DMS153 treated with DMSO at 0.1 percent for 48 hours (cell line): ENCODE measurements around the gene PPCDC.
"Not testable (repeated sequence)": the region's sequence is repeated elsewhere in the genome, so short reads cannot be mapped to it uniquely, and the experiment has no call there.

Experiments
- DNase-seq: peaks from one replicate; lab custom pipeline; 2025; ENCODE audit not compliant: unreplicated experiment; lab: John Stamatoyannopoulos, UW

The PPCDC gene

DNA sequence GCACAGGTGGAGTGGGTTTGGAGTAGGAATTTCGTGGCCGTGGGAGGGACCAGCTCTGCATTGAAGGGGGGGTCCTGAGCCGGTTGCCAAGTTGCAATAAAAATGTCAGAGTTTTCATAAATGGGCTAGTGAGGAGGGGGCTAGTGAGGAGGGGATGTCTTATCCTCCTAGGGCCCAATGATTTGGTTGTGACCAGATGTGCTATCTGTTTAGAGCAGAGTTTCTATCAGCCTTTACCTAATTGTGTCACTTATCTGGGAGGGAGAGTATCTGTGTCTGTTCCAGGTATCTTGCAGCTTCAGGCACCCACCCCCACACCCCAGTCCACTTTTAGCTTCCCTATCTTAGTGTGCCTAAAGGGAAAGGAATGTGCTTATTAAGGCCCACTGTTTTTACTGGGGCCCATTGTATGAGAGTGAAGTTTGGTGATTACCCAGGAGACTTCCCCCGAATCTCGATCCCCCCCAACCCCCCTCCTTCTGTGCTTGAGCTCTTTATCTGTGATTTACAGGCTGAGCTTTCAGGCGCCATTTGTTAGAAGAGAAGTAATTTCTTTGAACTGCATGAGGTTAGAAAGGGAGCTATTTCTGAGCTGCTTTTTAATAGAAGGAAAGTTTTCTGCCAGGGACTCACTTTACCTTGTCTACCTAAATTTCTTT, 42.6 kb downstream of the PPCDC start:
- DNase-seq = no peak

DNA sequence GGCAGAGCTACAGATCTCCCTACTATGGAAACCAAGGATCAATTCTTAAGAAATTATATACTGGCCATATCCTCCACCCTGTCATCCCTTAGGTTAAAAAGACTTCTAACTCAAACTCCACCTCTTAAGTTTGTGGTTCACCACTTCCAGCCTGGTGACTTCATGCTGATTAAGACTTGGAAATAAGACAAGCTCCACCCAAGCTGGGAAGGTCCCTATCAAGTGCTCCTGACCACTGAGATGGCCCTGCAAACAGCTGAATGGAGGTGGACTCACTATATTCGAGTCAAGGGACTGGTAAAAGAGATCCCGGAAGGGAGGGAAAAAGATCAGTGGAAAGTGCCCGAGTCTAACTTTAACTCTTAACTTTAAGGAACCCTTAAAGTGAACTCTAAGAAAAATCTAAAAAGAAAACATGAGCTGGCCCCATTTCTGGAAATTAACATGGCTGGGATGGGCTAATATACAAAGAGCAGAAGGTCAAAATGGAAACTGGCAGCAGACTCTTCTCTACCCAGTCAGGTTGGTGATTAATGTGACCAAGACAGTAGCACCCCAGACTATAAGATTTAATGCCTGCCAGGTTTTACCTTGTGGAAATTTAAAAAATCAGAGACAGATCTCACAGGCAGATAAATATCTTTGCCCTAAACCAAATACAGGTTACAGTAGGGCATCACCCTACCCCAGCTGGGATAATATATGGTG, 43.9 kb downstream of the PPCDC start:
- DNase-seq = no peak

DNA sequence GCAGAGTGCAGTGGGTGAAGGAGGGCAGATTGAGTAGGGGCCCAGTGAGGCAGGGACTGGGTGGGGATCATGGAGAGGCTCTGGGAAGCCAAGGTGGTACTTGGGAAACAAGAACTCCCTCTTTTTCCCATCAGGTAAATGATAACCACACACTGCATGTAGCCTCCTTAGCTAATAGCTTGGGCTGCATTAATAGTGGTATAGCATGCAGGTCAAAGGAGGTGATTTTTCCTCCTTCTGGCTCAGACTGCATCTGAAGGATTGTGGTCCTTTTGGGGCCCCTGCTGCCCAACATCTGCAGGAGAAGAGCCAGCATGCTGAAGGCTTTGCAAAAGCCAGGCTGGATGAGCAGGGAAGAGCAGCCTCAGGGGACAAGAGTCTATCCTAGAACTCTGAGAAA, 45.4 kb downstream of the PPCDC start:
- no peak for DNase-seq

DNA sequence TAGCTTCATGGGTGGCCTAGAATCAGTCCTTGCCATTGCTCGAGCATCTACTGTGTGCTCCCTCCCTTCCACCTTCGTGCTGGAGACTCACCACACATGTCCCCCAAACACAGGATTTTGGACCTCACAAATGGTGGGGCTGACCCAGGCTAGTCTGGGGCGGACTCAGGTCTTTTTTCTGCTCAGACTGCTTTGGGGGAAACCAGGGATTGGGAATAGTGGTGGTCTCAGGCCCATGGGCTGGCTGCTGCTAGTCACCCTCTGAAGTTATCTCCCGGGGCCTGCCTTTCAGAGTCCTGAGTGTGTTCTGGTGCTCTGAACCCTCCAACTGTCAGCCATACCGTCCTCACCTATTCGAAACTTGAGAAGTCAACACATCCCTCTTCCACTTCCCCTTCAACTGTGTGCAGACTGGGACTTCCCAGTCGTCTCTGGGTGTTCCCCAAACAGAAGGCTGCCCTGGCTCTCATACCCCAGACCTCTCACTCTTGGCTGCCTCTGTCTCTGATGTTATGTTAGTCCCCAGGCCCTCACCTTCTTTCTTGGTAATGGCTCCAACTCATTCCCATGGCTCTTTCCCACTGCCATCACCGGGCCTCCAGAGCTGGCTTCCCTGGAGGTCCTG, 46.0 kb downstream of the PPCDC start:
- no peak for DNase-seq

DNA sequence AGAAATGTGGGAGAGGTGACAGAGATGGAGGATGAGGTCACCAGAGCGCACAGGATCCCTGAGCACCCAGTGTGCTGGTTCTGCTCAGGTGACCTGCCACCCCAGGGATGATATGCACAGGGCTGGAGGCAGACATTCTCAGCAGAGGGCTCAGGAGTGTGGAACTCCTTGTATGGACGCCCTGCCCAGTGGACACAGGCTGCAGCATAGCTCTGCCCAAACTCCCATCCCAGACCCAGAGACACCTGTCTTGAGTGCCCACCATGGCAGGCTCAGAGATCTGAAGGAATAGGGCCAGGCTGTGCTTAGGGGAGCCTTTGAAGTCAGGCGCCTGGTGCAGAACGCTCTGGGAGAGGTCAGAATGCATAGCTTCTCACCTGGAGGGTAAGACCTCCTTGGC, 47.3 kb downstream of the PPCDC start:
- DNase-seq = no peak

DNA sequence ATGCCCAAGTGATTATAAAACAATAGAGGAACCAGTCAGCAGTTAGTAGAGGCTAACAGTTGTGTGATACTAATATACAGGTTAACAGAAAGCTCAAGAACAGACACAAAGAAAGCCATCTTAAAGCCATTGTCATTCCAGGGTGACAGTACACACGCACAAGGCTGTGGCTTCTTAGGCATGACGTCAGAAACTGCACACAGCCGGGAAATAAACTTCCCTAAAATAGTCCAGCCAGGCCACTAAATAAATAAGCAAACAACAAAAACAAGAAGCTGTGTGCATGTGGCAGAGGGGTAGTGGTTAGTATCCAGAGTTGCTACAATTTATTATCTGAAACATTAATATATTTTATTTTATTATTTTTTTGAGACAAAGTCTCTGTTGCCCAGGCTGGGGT, 49.8 kb downstream of the PPCDC start:
- no peak for DNase-seq

DNA sequence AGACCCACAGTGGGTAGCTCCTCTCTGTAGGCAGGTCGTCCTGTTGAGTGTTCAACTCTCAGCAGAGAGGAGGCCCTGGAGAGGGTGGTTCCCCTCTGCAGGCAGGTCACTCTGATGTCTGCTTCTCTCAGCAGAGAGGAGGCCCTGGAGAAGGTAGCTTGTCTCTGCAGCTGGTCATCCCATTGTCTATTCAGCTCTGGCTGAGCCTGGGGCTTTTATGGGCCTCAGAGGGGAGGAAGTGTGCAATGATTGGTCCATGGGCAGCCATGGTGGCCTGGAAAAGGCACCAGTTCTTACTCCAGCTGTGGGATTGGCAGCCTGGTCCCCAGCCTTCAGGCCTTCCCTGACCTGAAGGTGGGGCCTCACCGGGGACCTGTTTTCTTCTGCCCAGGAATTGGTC, 52.9 kb downstream of the PPCDC start:
- DNase-seq = no peak

DNA sequence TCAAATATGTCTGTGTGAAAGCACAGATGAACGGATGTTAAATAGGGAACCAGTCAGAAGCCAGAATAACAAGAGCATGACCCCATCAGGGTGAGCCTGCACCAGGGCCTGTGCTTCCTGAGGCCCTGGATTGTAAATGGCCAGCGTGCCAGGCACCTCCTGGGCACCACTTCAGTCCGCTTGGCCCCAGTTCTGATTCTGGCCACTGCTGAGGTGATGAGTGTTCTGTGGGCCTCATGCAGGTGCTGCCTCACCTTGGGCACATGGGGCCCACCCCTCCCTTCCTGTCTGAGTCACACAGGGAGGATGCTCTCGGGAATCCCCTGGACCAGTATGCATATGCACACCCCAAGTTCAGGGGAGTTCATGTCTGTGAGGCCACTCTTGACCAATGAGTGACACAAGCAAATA, 54.2 kb downstream of the PPCDC start:
- not testable (repeated sequence) for DNase-seq

DNA sequence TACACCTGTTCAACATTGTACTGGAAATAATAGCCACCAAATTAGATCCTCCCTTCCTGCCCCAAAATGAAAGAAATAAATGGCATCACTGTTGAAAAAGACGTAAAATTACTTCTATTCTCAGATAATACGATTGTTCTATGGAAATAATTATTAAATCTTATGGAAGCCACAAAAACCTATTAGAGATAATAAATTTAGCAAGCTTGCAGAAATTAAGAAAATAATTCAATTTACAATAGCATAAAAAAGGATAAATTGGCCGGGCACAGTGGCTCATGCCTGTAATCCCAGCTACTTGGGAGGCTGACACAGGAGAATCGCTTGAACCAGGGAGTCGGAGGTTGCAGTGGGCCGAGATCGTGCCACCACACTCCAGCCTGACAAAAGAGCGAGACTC, 57.8 kb downstream of the PPCDC start:
- no peak for DNase-seq

DNA sequence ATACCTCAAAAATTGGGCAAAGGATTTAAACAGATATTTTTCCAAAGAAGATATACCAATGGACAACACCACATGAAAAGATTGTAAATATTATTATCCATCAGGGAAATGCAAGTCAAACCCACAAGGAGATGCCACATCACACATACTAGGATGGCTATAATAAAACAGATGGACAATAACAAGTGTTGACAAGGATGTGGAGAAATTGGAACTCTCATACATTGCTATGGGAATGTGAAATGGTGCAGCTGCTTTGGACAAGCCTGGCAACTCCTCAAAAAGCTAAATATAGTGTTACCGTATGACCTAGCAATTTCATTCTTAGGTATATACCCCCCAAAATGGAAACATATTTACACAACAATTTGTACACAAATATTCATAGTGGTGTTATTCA, 59.3 kb downstream of the PPCDC start:
- DNase-seq = no peak

DNA sequence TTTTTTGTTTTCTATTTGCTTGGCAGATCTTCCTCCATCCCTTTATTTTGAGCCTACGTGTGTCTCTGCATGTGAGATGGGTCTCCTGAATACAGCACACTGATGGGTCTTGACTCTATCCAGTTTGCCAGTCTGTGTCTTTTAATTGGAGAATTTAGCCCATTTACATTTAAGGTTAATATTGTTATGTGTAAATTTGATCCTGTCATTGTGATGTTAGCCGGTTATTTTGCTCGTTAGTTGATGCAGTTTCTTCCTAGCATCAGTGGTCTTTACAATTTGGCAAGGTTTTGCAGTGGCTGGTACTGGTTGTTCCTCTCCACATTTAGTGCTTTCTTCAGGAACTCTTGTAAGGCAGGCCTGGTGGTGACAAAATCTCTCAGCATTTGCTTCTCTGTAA, 62.3 kb downstream of the PPCDC start:
- DNase-seq = not testable (repeated sequence)

DNA sequence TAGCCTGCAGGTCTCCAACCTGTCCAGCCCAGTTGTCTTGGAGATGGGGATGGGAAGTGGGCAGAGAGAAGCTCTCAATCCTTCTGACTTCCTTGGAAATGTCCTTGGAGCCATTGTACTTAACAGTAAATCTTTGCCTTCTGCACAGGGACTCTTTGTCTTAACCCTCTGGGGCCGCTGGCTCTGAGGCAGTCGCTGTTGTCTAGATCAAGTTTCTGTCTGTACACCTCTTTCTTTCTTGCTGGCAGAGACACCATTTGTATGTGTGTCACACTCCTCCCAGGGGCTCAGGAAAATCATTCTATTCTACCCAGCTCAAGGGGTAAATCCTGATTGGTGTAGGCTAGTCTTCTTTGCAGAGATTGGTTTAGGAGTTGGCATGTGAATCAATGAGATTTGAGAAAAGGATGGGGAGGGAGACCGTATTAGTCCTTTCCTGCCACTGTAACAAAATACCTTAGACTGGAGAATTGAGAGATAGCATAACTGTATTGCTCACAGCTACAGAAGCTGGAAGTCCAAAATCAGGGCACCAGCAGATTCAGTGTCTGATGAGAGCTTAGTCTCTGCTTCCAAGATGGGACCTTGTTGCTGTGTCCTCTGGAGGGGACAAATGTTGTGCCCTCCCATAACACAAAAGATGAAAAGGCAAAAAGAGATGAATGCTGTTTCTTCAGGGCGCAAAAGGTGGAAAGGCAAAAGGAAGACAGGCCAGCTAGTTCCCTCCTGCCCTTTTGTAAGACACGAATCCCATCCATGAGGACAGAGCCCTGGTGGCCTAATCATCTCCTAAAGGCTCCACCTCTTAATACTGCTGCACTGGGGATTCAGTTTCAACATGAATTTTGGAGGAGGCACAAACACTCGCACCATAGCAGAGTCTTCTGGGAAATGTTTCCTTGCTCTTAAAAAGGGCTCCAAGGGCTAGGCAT, 66.3 kb downstream of the PPCDC start:
- no peak for DNase-seq

DNA sequence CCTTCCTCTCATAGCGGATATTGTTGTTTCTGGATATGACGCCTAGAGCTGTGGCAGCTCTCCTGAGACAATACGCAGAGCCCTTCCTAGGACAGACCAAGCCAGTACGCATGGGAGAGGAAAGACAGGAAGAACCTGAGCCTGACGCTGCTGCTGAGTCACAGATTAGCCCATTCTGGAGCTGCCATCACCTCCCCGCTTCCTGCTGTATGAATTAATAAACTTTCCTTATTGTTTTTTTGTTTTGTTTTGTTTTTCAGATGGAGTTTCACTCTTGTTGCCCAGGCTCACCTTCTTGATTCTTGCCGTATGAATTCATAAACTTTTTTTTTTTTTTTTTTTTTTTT, 67.0 kb downstream of the PPCDC start:
- no peak for DNase-seq

DNA sequence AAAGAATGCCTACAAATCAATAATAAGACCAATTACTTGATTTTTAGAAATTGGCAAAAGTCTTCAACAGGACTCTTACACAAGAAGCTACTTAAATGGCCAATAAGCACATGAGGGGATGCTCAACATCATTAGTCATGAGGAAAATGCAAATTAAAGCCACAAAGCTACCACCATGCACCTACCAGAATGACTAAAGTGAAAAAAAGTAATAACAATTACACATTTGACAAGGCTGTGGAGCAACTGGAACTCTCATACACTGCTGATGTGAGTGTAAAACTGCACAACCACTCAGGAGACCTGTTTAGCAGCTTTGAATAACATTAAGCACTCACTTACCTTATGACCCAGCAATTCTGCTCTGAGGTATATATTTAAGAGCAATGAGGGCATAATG, 68.4 kb downstream of the PPCDC start:
- DNase-seq = no peak

DNA sequence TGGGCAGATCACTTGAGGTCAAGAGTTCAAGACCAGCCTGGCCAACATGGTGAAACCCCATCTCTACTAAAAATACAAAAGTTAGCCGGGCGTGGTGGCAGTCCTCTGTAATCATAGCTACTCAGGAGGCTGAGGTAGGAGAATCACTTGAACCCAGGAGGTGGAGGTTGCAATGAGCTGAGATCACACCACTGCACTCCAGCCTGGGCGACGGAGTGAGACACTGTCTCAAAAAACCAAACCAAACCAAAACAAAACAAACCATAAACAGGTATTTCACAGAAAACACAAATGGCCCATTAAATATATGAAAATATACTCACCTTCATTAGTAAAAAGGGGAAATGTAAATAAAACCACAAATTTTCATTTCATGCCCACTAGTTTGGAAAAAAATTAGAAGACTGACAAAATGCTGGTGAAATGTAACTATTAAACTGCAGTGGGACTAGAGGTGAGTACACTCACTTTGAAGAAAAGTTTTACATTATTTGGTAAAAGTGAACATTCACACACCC, 71.6 kb downstream of the PPCDC start:
- not testable (repeated sequence) for DNase-seq

DNA sequence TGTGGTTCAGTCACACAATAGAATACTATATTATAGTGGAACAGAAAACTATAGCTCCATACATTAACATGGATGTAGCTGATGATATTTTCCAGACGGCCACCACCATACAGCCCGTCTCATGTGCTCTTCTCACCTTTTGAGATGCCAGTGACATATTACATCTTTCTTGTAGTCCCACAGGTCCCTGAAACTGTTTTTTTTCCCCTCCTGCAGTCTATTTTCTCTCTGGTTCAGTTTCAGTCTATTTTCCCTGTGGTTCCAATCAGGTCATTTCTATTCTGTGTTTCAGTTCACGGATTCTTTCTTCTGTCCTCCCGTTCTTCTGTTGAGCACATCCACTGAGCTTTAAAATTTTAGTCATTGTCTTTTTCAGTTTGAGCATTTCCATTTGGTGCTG, 72.2 kb downstream of the PPCDC start:
- DNase-seq = no peak

DNA sequence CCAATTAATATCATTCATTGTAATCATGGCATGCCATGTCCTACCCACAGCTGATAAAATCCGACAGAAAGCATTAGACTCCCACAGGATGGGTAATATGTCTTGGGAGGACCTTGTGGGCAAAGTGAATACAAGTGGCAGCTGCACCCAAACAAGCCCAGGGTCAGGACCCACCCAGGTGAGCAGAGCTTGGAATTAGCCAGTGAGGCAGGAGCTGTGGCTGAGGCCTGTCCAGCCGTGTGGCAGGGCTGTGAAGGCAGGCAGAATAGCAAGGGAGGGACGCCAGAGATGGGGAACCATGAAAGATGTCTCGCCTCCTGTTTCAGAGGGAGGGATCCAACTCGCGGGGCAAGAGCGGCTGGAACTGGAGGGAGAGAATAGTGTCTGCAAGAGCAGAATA, 74.5 kb downstream of the PPCDC start:
- DNase-seq = no peak

DNA sequence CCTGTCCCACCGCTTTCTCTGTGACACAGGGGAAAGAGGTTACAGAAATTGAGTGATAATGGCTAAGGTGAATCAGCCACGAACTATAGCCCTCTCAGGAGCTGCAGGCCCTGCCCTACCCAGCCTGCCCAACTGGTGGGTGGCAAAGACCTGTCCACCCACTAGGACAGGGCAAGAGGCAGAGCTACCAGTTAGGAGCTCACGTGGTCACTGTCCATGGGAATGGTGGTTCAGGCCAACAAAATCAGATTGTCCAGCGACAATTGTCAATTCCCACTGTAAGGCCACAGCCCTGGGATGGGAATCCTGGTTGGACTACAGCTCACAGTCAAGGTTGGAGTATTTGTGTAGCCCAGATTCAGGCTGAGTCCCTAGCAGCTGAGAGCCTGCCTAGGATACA, 75.0 kb downstream of the PPCDC start:
- no peak for DNase-seq
